HG03378 (cell line): ENCODE measurements around the gene ERC1.

ENCODE experiments used
- ATAC-seq: cut with Tn5 transposase; IDR thresholded peaks from one replicate; pipeline ENCODE4 v1.9.1; 2021; ENCODE audit warnings: mild to moderate bottlenecking, moderate library complexity; ENCODE audit not compliant: unreplicated experiment

ERC1 gene

GRCh38 chr12:990661-991349 lies at the start of gene ERC1:
Gene ERC1 (plus strand): TSS chr12:991223. CDS start chr12:1027904, 36,681 bp downstream.
- ATAC-seq = no peak

GRCh38 chr12:943051-943450 lies 48.0 kb upstream of the ERC1 start:
- ATAC-seq = no peak

DNA sequence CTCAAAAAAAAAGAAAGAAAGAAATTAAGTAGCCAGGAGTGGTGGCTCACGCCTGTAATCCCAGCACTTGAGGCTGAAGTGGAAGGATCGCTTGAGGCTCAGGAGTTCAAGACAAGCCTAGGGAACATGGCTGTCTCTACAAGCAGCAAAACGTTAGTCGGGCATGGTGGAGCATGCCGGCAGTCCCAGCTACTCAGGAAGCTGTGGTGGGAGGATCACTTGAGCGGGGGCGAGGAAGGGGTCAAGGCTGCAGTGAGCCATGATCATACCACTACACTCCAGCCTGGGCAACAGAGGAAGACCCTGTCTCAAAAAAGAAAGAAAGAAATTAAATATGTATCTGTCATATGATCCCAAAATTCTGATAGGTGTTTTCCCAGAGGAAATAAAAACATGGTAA lies 46.8 kb upstream of the ERC1 start:
- no peak for ATAC-seq

- ATAC-seq = no peak
Observed at GRCh38 chr12:946212-946611, 44.8 kb upstream of the ERC1 start.

DNA sequence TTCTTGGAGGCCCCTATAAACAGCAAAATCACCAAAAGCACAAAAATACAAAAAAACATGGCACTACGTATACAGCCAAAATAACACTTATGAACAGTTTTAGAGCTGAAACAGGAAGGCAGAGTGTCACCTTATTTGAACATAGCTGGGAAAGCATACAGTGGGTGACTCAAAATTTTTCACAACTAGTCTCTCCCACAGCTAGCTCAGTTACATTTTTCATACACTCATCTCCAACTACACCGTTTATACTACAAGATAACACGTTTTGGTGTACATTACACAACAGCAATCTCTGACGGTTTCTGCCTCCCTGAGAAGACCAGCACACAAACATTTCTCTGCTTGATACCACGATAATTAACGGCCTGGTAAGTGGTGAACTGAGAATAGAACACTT lies 44.4 kb upstream of the ERC1 start:
- ATAC-seq = no peak

GRCh38 chr12:948238-948637 lies 42.8 kb upstream of the ERC1 start:
- no peak for ATAC-seq

- peak; percentile 81 for ATAC-seq
Observed at GRCh38 chr12:949453-950191, 41.4 kb upstream of the ERC1 start, which contains the start of gene RAD52. Gene RAD52 (minus strand): TSS chr12:949694. CDS start chr12:933058, 16,636 bp downstream.

GRCh38 chr12:951176-951575 lies 39.8 kb upstream of the ERC1 start:
- no peak for ATAC-seq

- ATAC-seq = no peak
Observed at GRCh38 chr12:953776-954175, 37.2 kb upstream of the ERC1 start.

GRCh38 chr12:954741-955140 lies 36.3 kb upstream of the ERC1 start:
- no peak for ATAC-seq

DNA sequence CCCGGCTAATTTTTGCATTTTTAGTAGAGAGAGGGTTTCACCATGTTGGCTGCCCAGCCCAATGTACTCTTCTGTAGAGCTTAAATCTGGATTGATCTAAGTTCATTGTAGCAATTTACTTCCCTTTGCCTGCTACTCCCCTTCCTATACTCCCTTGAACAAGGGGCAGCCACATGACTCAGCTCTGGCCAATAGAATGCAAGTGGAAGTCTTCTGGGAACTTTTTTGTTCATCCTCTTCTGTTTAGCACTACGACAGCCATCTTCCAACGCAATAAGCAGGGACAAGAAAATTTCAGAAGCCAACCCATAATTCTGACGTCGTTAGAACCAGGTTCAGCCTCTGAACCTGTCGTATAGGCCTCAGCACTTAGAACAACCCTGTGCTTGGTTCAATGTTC lies 35.1 kb upstream of the ERC1 start:
- no peak for ATAC-seq

DNA sequence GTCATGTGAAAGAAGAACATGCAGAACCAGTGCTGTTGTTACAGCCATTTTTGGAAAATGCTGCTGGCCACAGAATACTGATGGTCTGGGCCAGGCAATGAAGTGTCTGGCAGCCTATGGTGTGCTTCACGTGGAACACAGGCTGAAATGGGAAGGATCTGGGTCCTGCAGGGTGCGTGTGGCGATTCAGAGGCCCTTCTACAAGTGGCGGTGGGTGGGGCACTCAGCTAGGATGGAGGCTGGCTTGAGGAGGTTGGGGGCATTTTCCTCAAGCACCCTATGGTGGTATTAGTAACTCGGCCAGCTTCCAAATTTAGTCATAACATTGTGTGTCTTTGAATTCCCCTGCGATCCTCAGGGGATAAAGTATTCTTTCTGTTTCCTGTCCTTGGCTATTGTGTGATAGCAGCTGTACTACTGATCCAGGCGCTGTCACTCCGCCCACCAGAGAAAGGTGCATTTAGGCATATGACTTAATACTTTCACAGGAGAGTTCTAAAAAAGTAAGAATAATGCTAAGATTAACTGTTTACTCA lies 32.4 kb upstream of the ERC1 start:
- ATAC-seq = peak; percentile 74

GRCh38 chr12:966724-967123 lies 24.3 kb upstream of the ERC1 start:
- ATAC-seq = no peak

DNA sequence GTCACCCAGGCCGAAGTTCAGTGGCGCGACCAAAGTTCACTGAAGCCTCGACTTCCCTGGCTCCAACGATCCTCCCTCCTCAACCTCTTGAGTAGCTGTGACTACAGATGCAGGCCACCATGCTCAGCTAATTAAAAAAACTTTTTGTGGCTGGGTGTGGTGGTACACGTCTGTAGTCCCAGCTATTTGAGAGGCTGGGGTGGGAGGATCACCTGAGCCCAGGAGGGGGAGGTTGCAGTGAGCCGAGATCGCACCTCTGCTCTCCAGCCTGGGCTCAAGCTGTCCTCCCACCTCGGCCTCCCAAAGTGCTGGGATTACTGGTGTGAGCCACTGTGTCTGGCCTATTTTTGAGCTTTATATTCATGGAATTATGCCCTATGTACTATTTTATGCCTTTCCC lies 23.4 kb upstream of the ERC1 start:
- ATAC-seq = no peak

DNA sequence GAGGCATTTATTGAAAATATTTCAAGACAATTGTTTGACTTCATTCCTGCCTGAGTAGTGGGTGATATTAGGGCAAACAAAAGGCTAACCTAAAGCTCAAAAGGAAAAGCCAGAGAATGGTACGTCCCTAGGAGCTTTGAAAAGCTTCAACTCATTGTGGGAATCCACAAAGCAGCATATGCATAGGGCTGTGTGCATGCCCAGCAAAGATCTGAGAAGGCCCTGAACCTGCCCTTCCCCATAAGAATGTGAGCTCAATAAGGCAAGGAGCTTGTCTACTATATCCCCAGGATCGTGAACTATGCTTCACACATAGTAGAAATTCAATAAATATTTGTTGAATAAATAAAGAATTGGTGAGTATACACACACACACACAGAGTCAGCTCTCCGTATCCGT lies 22.5 kb upstream of the ERC1 start:
- no peak for ATAC-seq

DNA sequence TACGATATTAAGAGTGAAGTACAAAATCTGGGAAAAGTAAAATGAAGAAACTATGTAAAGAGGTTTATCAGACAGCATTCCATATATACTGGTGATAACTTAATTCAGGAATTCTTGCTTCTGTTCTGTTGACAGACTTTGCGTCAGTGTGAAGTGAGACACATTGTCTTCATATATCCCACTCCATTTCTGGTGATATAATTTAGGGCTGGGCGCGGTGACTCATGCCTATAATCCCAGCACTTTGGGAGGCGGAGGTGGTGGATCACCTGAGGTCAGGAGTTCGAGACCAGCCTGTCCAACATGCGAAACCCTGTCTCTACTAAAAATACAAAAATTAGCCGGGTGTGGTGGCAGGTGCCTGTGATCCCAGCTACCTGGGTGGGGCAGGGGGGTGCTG lies 21.2 kb upstream of the ERC1 start:
- no peak for ATAC-seq

- no peak for ATAC-seq
Observed at GRCh38 chr12:971991-972390, 19.0 kb upstream of the ERC1 start.

DNA sequence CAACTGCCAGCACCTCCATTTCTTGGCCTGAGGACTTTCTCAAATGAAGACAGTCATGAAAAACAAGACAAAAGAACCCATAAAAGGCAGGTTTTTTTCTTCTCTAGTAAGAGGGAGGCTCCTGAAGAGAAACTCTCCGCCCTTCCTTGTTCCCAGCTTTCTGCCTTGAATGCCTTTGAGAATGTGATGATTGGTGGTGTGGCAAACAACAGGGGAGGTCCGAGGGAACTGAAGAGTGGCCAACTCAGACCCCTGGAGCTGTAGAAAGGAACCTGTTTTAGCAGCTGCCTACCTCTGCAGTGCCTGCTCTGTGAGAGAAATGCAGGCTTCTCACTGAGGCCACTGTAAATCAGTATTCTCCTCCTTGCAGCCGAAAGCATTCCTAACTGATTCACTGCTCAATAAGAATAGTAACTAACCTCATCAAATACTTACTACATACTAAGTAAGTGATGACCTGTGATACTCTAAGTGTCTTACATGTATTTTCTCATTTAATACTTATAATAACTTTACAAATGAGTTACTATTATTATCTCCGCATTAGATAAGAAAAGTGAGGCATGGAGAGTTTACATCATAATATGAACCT lies 16.7 kb upstream of the ERC1 start:
- ATAC-seq = no peak

- no peak for ATAC-seq
Observed at GRCh38 chr12:976644-977043, 14.4 kb upstream of the ERC1 start.

GRCh38 chr12:977156-977555 lies 13.9 kb upstream of the ERC1 start:
- no peak for ATAC-seq

DNA sequence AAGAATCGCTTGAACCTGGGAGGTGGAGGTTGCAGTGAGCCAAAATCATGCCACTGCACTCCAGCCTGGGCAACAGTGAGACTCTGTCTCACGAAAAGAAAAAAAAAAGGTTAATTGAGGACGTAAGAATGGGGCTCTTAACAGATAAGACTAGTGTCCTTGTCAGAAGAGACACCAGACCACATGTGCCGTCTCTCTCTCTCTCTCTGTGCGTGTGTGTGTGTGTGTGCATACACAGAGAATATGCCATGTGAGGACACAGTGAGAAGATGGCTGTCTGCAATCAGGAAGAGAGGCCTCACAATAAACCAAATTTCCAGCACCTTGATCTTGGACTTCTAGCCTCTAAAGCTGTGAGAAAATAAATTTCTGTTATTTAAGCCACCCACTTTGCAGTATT lies 11.7 kb upstream of the ERC1 start:
- no peak for ATAC-seq
